Measurements from ENCODE around the gene ANAPC4. TPM values are rescaled to one million over a fixed set of nuclear protein-coding genes. Genes with fewer than 3 reads are reported as not detected.

The ANAPC4 gene
- polyA plus RNA-seq, 1 donor (not counting 4 experiments of a cell fraction or from before 2014, with no cell fraction given): 26.9 TPM

DNA sequence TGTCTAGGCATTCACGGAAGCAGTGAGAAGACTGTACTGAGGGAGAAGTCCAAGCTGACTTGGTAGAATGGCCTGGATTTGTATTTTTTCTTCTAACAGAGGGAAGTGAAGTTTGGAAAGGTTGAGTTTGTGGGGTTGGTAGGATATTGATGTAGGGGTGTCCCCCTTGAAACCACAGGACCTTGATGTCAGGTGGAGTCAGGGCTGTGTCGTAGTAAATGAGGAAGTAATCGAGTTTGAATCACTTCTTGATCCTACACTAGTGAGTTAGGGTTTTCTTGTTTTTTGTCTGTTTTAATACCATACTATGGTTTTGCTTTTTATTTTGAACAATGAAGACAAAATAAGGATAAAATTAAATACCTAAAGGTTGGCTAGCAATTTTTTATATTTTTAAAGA is 30.1 kb upstream of the ANAPC4 start:
- no peak overlapping the region for H3K9ac ChIP-seq (ENCODE audit: control insufficient read depth, extremely low read depth, insufficient read depth, low read length)
- H3K4me2 ChIP-seq (ENCODE audit: control insufficient read depth, extremely low read depth, insufficient read depth, low read depth, low read length): no peak overlapping the region
- H3K9me1 ChIP-seq (ENCODE audit: control insufficient read depth, extremely low read depth, insufficient read depth, low read length): no peaks in the 10 kb centered on the region
- FAIRE-seq: no peak
- no peaks in the 10 kb centered on the region for H3K9me3 ChIP-seq (ENCODE audit: control insufficient read depth, low read depth, low read length)
- TF ChIP-seq, protein P1, sequence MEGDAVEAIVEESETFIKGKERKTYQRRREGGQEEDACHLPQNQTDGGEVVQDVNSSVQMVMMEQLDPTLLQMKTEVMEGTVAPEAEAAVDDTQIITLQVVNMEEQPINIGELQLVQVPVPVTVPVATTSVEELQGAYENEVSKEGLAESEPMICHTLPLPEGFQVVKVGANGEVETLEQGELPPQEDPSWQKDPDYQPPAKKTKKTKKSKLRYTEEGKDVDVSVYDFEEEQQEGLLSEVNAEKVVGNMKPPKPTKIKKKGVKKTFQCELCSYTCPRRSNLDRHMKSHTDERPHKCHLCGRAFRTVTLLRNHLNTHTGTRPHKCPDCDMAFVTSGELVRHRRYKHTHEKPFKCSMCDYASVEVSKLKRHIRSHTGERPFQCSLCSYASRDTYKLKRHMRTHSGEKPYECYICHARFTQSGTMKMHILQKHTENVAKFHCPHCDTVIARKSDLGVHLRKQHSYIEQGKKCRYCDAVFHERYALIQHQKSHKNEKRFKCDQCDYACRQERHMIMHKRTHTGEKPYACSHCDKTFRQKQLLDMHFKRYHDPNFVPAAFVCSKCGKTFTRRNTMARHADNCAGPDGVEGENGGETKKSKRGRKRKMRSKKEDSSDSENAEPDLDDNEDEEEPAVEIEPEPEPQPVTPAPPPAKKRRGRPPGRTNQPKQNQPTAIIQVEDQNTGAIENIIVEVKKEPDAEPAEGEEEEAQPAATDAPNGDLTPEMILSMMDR (optimal IDR thresholded peaks at IDR 0.05 in 1 of 3, IDR thresholded peaks at IDR 0.05 in 1 of 3, conservative IDR thresholded peaks at IDR 0.05 in 1 of 3; ENCODE audit: extremely low read depth in 1 of 3, insufficient read depth in 2 of 3, low read length in 3 of 3): no peak
- TF ChIP-seq EZH2 (IDR thresholded peaks at IDR 0.05; ENCODE audit: low read length): no peak
- no peaks in the 10 kb centered on the region for H3K79me2 ChIP-seq (ENCODE audit: control insufficient read depth, insufficient read depth, low read length)
- no peaks in the 10 kb centered on the region for H3K27me3 ChIP-seq (ENCODE audit: control insufficient read depth, extremely low read depth, insufficient read depth, low read length)
- H4K20me1 ChIP-seq (ENCODE audit: control insufficient read depth, extremely low read depth, insufficient read depth, low read length): no peaks in the 10 kb centered on the region
- no peak for DNase-seq (ENCODE audit: low read depth, low spot score)
- no peak overlapping the region for H3K27ac ChIP-seq (ENCODE audit: control insufficient read depth, insufficient read depth, low read length)
- H3K4me1 ChIP-seq (ENCODE audit: control insufficient read depth, extremely low read depth, insufficient read depth, low read length): peaks cover 4% of the 10 kb centered on the region
- H3K4me3 ChIP-seq (ENCODE audit: control insufficient read depth in 2 of 3, extremely low read depth in 1 of 3, insufficient read depth in 2 of 3, low read depth in 1 of 3, low read length in 3 of 3): no peak overlapping the region
- H2AFZ ChIP-seq (ENCODE audit: control insufficient read depth, low read length): no peak overlapping the region
- dilution Hi-C loops (cut with MboI; ENCODE audit: extremely low pct_ligation_motif_present, low sequenced_read_pairs): no loop called here
- peaks cover 0 to 1% of the 10 kb centered on the region in 2 experiments for H3K36me3 ChIP-seq (ENCODE audit: control insufficient read depth in 2 of 2, extremely low read depth in 1 of 2, insufficient read depth in 2 of 2, low read length in 2 of 2)

DNA sequence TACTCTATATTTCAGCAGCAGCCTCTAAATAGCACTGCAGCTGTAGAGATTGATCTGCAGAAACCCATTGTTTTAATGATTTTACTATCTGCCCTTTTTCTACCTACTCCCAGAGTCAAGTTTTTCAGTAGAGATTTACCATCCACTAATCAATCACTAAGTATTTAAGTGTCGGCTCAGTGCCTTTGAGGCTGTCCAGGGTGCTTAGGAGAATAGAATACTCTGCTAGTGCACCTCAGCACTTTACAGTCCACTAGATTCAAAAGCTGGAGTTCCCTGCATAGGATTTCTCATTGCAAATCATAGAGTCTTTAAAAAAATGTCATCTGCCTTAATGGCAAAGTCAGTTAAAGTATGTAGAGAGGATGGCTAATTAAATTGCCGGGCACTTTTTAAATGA is 29.6 kb upstream of the ANAPC4 start:
- dilution Hi-C loops (cut with MboI; ENCODE audit: extremely low pct_ligation_motif_present, low sequenced_read_pairs): no loop called here
- H3K27ac ChIP-seq (ENCODE audit: control insufficient read depth, insufficient read depth, low read length): no peak overlapping the region
- no peak overlapping the region for H3K9ac ChIP-seq (ENCODE audit: control insufficient read depth, extremely low read depth, insufficient read depth, low read length)
- no peaks in the 10 kb centered on the region for H3K9me1 ChIP-seq (ENCODE audit: control insufficient read depth, extremely low read depth, insufficient read depth, low read length)
- H4K20me1 ChIP-seq (ENCODE audit: control insufficient read depth, extremely low read depth, insufficient read depth, low read length): no peaks in the 10 kb centered on the region
- H2AFZ ChIP-seq (ENCODE audit: control insufficient read depth, low read length): no peak overlapping the region
- H3K36me3 ChIP-seq (ENCODE audit: control insufficient read depth in 2 of 2, extremely low read depth in 1 of 2, insufficient read depth in 2 of 2, low read length in 2 of 2): peaks cover 0 to 1% of the 10 kb centered on the region in 2 experiments
- H3K4me3 ChIP-seq (ENCODE audit: control insufficient read depth in 2 of 3, extremely low read depth in 1 of 3, insufficient read depth in 2 of 3, low read depth in 1 of 3, low read length in 3 of 3): no peak overlapping the region
- DNase-seq (ENCODE audit: low read depth, low spot score) (no peak), FAIRE-seq (no peak)
- H3K4me2 ChIP-seq (ENCODE audit: control insufficient read depth, extremely low read depth, insufficient read depth, low read depth, low read length): no peak overlapping the region
- H3K27me3 ChIP-seq (ENCODE audit: control insufficient read depth, extremely low read depth, insufficient read depth, low read length): no peaks in the 10 kb centered on the region
- TF ChIP-seq, protein P1 (optimal IDR thresholded peaks at IDR 0.05 in 1 of 3, IDR thresholded peaks at IDR 0.05 in 1 of 3, conservative IDR thresholded peaks at IDR 0.05 in 1 of 3; ENCODE audit: extremely low read depth in 1 of 3, insufficient read depth in 2 of 3, low read length in 3 of 3): no peak
- no peak for TF ChIP-seq EZH2 (IDR thresholded peaks at IDR 0.05; ENCODE audit: low read length)
- no peaks in the 10 kb centered on the region for H3K79me2 ChIP-seq (ENCODE audit: control insufficient read depth, insufficient read depth, low read length)
- H3K4me1 ChIP-seq (ENCODE audit: control insufficient read depth, extremely low read depth, insufficient read depth, low read length): peaks cover 8% of the 10 kb centered on the region
- no peaks in the 10 kb centered on the region for H3K9me3 ChIP-seq (ENCODE audit: control insufficient read depth, low read depth, low read length)

All from keratinocyte (primary cell).